NB4 (cell line): ENCODE results near the gene CDK15.

Source experiments
- MAX ChIP-seq: IDR thresholded peaks from 2 replicates; pipeline ENCODE4 v1.6.1; 2011; ENCODE audit warnings: low read depth, low read length
- MYC ChIP-seq: IDR thresholded peaks from 2 replicates; pipeline ENCODE4 v1.6.1; 2011; ENCODE audit warnings: low read depth, low read length
- POLR2A ChIP-seq: IDR thresholded peaks from 2 replicates; pipeline ENCODE4 v1.6.1; 2011; ENCODE audit warnings: mild to moderate bottlenecking; ENCODE audit not compliant: insufficient read length; ENCODE audit errors: extremely low read depth
- TF ChIP-seq, protein P1 (sequence below): IDR thresholded peaks from one replicate; pipeline ENCODE4 v1.5.1; 2012; ENCODE audit warnings: low read depth, low read length

GRCh38 chr2:201933792-201934237, 127.5 kb downstream of the CDK15 start:
- TF ChIP-seq POLR2A (no peak), MAX (no peak), MYC (no peak)
- TF ChIP-seq, protein P1, sequence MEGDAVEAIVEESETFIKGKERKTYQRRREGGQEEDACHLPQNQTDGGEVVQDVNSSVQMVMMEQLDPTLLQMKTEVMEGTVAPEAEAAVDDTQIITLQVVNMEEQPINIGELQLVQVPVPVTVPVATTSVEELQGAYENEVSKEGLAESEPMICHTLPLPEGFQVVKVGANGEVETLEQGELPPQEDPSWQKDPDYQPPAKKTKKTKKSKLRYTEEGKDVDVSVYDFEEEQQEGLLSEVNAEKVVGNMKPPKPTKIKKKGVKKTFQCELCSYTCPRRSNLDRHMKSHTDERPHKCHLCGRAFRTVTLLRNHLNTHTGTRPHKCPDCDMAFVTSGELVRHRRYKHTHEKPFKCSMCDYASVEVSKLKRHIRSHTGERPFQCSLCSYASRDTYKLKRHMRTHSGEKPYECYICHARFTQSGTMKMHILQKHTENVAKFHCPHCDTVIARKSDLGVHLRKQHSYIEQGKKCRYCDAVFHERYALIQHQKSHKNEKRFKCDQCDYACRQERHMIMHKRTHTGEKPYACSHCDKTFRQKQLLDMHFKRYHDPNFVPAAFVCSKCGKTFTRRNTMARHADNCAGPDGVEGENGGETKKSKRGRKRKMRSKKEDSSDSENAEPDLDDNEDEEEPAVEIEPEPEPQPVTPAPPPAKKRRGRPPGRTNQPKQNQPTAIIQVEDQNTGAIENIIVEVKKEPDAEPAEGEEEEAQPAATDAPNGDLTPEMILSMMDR: no peak
